Coronary artery (tissue), 2 donors: ENCODE measurements around the gene MARK1.

Experiments
- DNase-seq: peaks from one replicate; pipeline ENCODE4 v3.0.0-alpha.2; 2017; ENCODE audit warnings: low spot score
- H3K27ac ChIP-seq, 2 donors: fragments of 200-600 bp; sonication (generic); one replicate each; pipeline ENCODE4 v1.5.1; 2016 to 2019
- H3K4me3 ChIP-seq: fragments of 200-600 bp; sonication (generic); 2 replicates; pipeline ENCODE4 v1.5.1; 2016; ENCODE audit warnings: mild to moderate bottlenecking, moderate library complexity
- TF ChIP-seq, protein P1 (sequence below): fragments of 200-600 bp; sonication (generic); IDR thresholded peaks from one replicate; pipeline ENCODE4 v1.5.1; 2019; ENCODE audit warnings: antibody characterized with exemption

The MARK1 gene

DNA sequence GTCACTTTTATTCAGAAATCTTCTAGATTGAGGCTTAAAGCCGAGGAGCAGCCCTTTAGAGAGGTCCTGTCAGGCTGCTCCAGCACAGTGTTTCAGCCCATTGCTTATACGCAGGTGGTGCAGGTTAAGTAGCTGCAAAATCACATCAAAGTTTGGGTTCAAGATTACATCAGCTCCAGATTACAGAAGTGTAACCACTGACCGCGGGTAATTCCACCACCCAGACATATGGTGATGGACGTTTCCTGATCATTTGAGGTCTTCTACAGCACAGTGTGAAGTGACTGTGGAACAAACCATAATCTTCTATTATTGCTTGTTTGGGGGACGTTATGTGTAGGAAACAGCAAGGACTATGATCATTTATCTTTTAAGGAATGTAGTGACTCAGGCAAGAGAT, 174.0 kb downstream of the MARK1 start:
- no peak overlapping the region for H3K27ac ChIP-seq
- TF ChIP-seq, protein P1, sequence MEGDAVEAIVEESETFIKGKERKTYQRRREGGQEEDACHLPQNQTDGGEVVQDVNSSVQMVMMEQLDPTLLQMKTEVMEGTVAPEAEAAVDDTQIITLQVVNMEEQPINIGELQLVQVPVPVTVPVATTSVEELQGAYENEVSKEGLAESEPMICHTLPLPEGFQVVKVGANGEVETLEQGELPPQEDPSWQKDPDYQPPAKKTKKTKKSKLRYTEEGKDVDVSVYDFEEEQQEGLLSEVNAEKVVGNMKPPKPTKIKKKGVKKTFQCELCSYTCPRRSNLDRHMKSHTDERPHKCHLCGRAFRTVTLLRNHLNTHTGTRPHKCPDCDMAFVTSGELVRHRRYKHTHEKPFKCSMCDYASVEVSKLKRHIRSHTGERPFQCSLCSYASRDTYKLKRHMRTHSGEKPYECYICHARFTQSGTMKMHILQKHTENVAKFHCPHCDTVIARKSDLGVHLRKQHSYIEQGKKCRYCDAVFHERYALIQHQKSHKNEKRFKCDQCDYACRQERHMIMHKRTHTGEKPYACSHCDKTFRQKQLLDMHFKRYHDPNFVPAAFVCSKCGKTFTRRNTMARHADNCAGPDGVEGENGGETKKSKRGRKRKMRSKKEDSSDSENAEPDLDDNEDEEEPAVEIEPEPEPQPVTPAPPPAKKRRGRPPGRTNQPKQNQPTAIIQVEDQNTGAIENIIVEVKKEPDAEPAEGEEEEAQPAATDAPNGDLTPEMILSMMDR = no peak
- no peak for DNase-seq
- H3K4me3 ChIP-seq = no peak overlapping the region

DNA sequence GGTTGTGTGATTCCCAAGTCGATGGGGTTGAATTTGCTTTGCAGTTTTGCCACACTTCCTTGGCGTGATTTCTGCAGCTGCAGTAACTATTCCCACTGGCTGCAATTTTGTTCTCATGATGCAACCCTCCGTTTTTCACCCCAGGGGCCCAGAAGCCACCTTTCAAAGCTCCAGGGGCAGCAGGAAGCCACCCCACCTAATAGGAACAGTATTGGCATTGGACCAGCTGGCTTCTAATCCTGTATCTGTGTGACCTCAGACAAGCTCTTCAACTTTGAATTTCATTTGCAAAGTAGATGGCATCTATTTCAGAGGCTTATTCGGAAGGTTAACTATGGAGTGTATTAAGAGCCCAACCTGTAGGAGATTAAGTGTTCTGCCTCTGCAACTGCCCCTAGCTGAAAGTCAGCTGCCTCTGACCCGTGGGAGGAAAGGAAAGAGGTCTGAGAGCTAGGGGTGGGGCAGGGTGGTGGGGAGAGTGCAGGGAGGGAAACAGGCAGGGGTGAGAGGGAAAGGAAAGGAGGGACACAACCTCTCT, 174.9 kb downstream of the MARK1 start:
- no peak for DNase-seq
- no peak overlapping the region for H3K27ac ChIP-seq
- H3K4me3 ChIP-seq = no peak overlapping the region
- TF ChIP-seq, protein P1 = no peak

DNA sequence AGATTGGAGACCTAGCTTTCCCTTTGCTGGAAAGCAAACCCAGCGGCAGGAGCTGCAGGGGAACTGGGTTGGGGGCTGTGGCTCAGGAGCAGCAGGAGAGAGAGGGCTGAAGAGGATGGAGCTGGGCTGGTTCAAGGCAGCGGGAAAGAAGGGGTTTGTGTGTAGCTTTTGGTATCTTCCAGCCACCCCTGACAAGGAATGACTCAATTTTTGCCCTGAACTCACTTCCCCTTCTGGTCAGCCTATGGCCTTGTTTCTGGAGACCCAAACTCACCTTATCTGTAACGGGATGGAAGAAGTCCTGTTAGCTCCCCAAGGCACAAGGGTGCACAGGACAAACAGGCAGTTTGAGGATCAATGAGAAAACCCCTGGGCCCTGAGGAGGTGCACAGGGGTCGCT, 175.4 kb downstream of the MARK1 start:
- no peak for DNase-seq
- TF ChIP-seq, protein P1 = no peak
- H3K4me3 ChIP-seq = no peak overlapping the region
- no peak overlapping the region for H3K27ac ChIP-seq

DNA sequence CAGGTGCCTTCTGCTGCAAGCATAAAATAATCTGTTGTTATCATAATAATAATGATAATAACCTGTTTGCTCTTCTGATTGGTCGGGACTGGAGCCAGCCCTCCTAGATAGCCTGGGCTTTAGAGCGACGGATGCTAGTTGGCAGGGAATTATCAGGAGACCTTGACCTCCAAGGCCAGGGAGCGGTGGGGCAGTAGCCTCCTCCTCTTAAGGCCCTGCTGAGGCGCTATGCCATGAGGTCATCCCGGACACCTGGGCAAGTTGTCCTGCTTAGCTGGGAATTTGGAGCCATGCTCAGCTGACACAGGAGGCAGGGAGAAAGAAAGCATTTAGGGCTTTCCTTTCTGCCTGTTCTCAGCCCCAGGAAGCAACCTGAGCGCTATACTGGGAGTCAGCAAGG, 177.8 kb downstream of the MARK1 start:
- Histone ChIP-seq H3K4me3 (no peak overlapping the region), H3K27ac (no peak overlapping the region)
- no peak for DNase-seq
- TF ChIP-seq, protein P1 = no peak

DNA sequence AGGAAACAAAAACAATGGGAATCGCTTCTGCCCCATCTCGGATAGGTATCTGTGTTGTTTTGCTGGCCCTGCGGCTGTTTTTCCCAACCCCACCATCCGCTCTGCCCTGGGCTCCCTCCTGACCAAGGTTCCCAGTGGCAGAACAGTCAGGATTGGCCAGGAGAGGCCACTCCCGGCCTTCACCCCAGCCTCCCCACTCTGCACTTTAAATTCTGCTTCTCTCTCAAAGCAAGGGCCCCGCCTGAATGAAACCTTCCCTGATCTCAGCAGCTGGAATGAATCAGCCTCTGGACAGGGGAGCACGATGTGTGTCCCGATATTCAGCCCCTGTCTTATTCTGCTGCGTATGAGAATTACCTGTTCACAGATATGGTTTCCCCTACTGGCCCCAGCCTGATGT, 178.5 kb downstream of the MARK1 start:
- Histone ChIP-seq H3K27ac (no peak overlapping the region), H3K4me3 (no peak overlapping the region)
- TF ChIP-seq, protein P1 = no peak
- no peak for DNase-seq

DNA sequence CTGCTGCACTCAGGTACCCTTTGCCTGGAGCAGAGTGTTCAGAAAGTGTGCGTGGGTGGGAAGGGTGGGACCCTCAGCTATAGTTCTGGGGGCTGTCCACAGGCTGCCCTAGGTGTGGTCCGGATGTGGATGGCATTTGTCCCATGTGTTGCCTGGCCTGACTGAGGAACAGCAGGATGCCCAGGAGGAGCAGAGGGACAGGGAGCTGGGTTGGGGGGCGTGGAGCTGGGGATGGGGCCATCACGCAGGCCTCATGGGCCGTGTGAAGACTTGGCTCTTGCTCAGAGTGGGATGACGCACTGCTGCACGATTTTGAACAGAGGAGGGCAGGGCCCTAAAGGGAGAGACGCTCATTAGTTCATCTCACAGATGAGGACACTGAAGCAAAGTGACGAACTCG, 179.2 kb downstream of the MARK1 start:
- H3K4me3 ChIP-seq = no peak overlapping the region
- DNase-seq = no peak
- H3K27ac ChIP-seq = no peak overlapping the region
- TF ChIP-seq, protein P1 = no peak

DNA sequence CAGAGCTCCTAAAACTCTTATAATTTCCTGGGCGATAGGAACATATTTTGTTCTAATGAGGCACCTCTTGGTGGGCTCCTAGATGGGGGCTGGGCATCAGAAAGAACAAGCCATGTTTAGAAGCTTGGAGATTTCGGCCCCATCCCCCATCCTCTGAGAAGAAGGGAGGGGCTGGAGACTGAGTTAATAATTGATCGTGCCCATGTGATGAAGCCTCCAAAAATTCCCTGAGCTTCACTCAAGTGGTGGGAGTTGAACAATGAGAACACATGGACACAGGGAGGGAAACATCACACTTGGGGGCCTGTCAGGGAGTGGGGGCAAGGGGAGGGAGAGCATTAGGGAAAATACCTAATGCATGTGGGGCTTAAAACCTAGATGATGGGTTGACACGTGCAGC, 180.3 kb downstream of the MARK1 start:
- Histone ChIP-seq H3K27ac (no peak overlapping the region), H3K4me3 (no peak overlapping the region)
- TF ChIP-seq, protein P1 = no peak
- DNase-seq = no peak
